ENCODE data around the gene ZWILCH.
A peak's percentile ranks its signal among the peaks of the same experiment; 100 is the strongest.
"Not testable (repeated sequence)": the region's sequence is repeated elsewhere in the genome, so short reads cannot be mapped to it uniquely, and the experiment has no call there.

ZWILCH gene

GRCh38 chr15:66504563-66505429, at the start of gene ZWILCH, which contains the start of gene RPL4:
Gene ZWILCH, plus strand, starts transcription at chr15:66505326. Its CDS starts 13 bp downstream, at chr15:66505339.
Gene RPL4, minus strand, starts transcription at chr15:66504855. Its CDS starts 65 bp downstream, at chr15:66504790.
- peak; percentile 94 for FAIRE-seq

- no peak for FAIRE-seq
These were observed 48.9 kb upstream of the ZWILCH start for GRCh38 chr15:66456211-66456610.

- FAIRE-seq, result no peak
These were observed 45.1 kb upstream of the ZWILCH start for GRCh38 chr15:66459818-66460615.

GRCh38 chr15:66461294-66461693, 43.8 kb upstream of the ZWILCH start:
- not testable (repeated sequence) for FAIRE-seq

- no peak for FAIRE-seq
These were observed 43.2 kb upstream of the ZWILCH start for GRCh38 chr15:66461917-66462316.

- FAIRE-seq, result no peak
These were observed 42.5 kb upstream of the ZWILCH start for GRCh38 chr15:66462627-66463026.

GRCh38 chr15:66465294-66465693, 39.8 kb upstream of the ZWILCH start:
- FAIRE-seq, result not testable (repeated sequence)

- not testable (repeated sequence) for FAIRE-seq
These were observed 37.7 kb upstream of the ZWILCH start for GRCh38 chr15:66467162-66468040.

- not testable (repeated sequence) for FAIRE-seq
These were observed 34.3 kb upstream of the ZWILCH start for GRCh38 chr15:66470825-66471224.

GRCh38 chr15:66472176-66472999, 32.7 kb upstream of the ZWILCH start:
- FAIRE-seq, result no peak

- no peak for FAIRE-seq
These were observed 31.0 kb upstream of the ZWILCH start for GRCh38 chr15:66474135-66474534.

- FAIRE-seq, result no peak
These were observed 30.2 kb upstream of the ZWILCH start for GRCh38 chr15:66474963-66475362.

- FAIRE-seq, result no peak
These were observed 28.6 kb upstream of the ZWILCH start for GRCh38 chr15:66476535-66476934.

GRCh38 chr15:66477011-66477410, 28.1 kb upstream of the ZWILCH start:
- no peak for FAIRE-seq

GRCh38 chr15:66480267-66480666, 24.9 kb upstream of the ZWILCH start:
- no peak for FAIRE-seq

- FAIRE-seq, result no peak
These were observed 23.8 kb upstream of the ZWILCH start for GRCh38 chr15:66481107-66481856.

GRCh38 chr15:66482539-66482938, 22.6 kb upstream of the ZWILCH start:
- no peak for FAIRE-seq

- FAIRE-seq, result no peak
These were observed 22.0 kb upstream of the ZWILCH start for GRCh38 chr15:66483131-66483566.

GRCh38 chr15:66484539-66485112, 20.5 kb upstream of the ZWILCH start:
- FAIRE-seq, result no peak

GRCh38 chr15:66486887-66487286, 18.2 kb upstream of the ZWILCH start:
- no peak for FAIRE-seq

- no peak for FAIRE-seq
These were observed 16.6 kb upstream of the ZWILCH start for GRCh38 chr15:66488525-66488924.

Measured in A204.1 (cell line).